Stimulated activated effector memory CD8-positive, alpha-beta T cell treated with anti-CD3 and anti-CD28 coated beads, Interleukin-12 subunit alpha, Interleukin-12 subunit beta, amount 100 ng/mL, for 72 hours (primary cell): ENCODE measurements around the gene PGC.

ENCODE experiments used
- ATAC-seq: fragments of 150-1000 bp; cut with Tn5 transposase; 2 replicates; pipeline ENCODE4 v1.10.0; 2021
- DNase-seq, 2 donors: peaks; one replicate each; pipeline ENCODE4 v3.0.0; 2021 to 2022; ENCODE audit warnings: low spot score in 2 of 2
- H3K27ac Mint-ChIP-seq: one replicate; pipeline ENCODE4 v1.8.0; 2022; ENCODE audit warnings: mild to moderate bottlenecking, mixed read lengths
- H3K36me3 Mint-ChIP-seq: one replicate; pipeline ENCODE4 v1.8.0; 2022; ENCODE audit warnings: mild to moderate bottlenecking, mixed read lengths
- H3K4me1 Mint-ChIP-seq: one replicate; pipeline ENCODE4 v1.8.0; 2022; ENCODE audit warnings: mixed read lengths
- H3K4me3 Mint-ChIP-seq: one replicate; pipeline ENCODE4 v1.8.0; 2022; ENCODE audit warnings: mild to moderate bottlenecking, mixed read lengths
- H3K9me3 Mint-ChIP-seq: one replicate; pipeline ENCODE4 v1.8.0; 2022; ENCODE audit warnings: mixed read lengths

Gene PGC

GRCh38 chr6:41731561-41732086 lies 15.6 kb downstream of the PGC start:
- peaks cover 66% of the 10 kb centered on the region for H3K4me1 Mint-ChIP-seq
- DNase-seq (no peak), ATAC-seq (no peak)
- H3K9me3 Mint-ChIP-seq: no peaks in the 10 kb centered on the region
- H3K27ac Mint-ChIP-seq: no peak overlapping the region
- H3K36me3 Mint-ChIP-seq: peaks cover 13% of the 10 kb centered on the region
- peak overlapping the region; percentile 51 for H3K4me3 Mint-ChIP-seq

GRCh38 chr6:41730531-41731436 lies 16.4 kb downstream of the PGC start:
- ATAC-seq (no peak), DNase-seq (no peak)
- H3K4me1 Mint-ChIP-seq: peaks cover 66% of the 10 kb centered on the region
- H3K27ac Mint-ChIP-seq: peak overlapping the region; percentile 23
- no peaks in the 10 kb centered on the region for H3K9me3 Mint-ChIP-seq
- peaks cover 13% of the 10 kb centered on the region for H3K36me3 Mint-ChIP-seq
- H3K4me3 Mint-ChIP-seq: peak overlapping the region; percentile 51

GRCh38 chr6:41729624-41730023 lies 17.6 kb downstream of the PGC start:
- H3K4me3 Mint-ChIP-seq: no peak overlapping the region
- peaks cover 13% of the 10 kb centered on the region for H3K36me3 Mint-ChIP-seq
- H3K4me1 Mint-ChIP-seq: peaks cover 66% of the 10 kb centered on the region
- H3K9me3 Mint-ChIP-seq: no peaks in the 10 kb centered on the region
- no peak for DNase-seq
- H3K27ac Mint-ChIP-seq: no peak overlapping the region
- no peak for ATAC-seq

GRCh38 chr6:41728954-41729353 lies 18.2 kb downstream of the PGC start:
- Mint-ChIP-seq H3K4me3 (peak overlapping the region; percentile 42), H3K4me1 (peaks cover 72% of the 10 kb centered on the region), H3K36me3 (peaks cover 13% of the 10 kb centered on the region), H3K9me3 (no peaks in the 10 kb centered on the region), H3K27ac (peak overlapping the region; percentile 89)
- ATAC-seq: no peak
- DNase-seq: no peak

- Mint-ChIP-seq H3K27ac (peak overlapping the region; percentile 89), H3K4me1 (peaks cover 74% of the 10 kb centered on the region), H3K36me3 (peaks cover 13% of the 10 kb centered on the region), H3K9me3 (no peaks in the 10 kb centered on the region), H3K4me3 (peak overlapping the region; percentile 42)
- DNase-seq (no peak), ATAC-seq (no peak)
These were observed 18.9 kb downstream of the PGC start for GRCh38 chr6:41728073-41728936.

GRCh38 chr6:41727705-41728072 lies 19.5 kb downstream of the PGC start:
- H3K9me3 Mint-ChIP-seq: no peaks in the 10 kb centered on the region
- peak overlapping the region; percentile 42 for H3K4me3 Mint-ChIP-seq
- ATAC-seq (no peak), DNase-seq (no peak)
- peaks cover 9% of the 10 kb centered on the region for H3K36me3 Mint-ChIP-seq
- peak overlapping the region; percentile 89 for H3K27ac Mint-ChIP-seq
- H3K4me1 Mint-ChIP-seq: peaks cover 68% of the 10 kb centered on the region

GRCh38 chr6:41726876-41727275 lies 20.3 kb downstream of the PGC start:
- DNase-seq (no peak), ATAC-seq (peak; percentile 38)
- H3K9me3 Mint-ChIP-seq: no peaks in the 10 kb centered on the region
- H3K36me3 Mint-ChIP-seq: peaks cover 6% of the 10 kb centered on the region
- peak overlapping the region; percentile 46 for H3K4me3 Mint-ChIP-seq
- H3K27ac Mint-ChIP-seq: peak overlapping the region; percentile 89
- peaks cover 62% of the 10 kb centered on the region for H3K4me1 Mint-ChIP-seq

- peak overlapping the region; percentile 82 for H3K27ac Mint-ChIP-seq
- H3K4me1 Mint-ChIP-seq: peaks cover 59% of the 10 kb centered on the region
- H3K36me3 Mint-ChIP-seq: peaks cover 6% of the 10 kb centered on the region
- no peak for ATAC-seq
- H3K9me3 Mint-ChIP-seq: no peaks in the 10 kb centered on the region
- DNase-seq: no peak
- peak overlapping the region; percentile 21 for H3K4me3 Mint-ChIP-seq
These were observed 22.4 kb downstream of the PGC start for GRCh38 chr6:41724586-41725501.

- H3K4me1 Mint-ChIP-seq: peaks cover 54% of the 10 kb centered on the region
- ATAC-seq (no peak), DNase-seq (no peak)
- peak overlapping the region; percentile 82 for H3K27ac Mint-ChIP-seq
- no peaks in the 10 kb centered on the region for H3K9me3 Mint-ChIP-seq
- peak overlapping the region; percentile 21 for H3K4me3 Mint-ChIP-seq
- H3K36me3 Mint-ChIP-seq: peaks cover 6% of the 10 kb centered on the region
These were observed 23.0 kb downstream of the PGC start for GRCh38 chr6:41724228-41724580.

- DNase-seq: no peak
- peaks cover 6% of the 10 kb centered on the region for H3K36me3 Mint-ChIP-seq
- H3K4me3 Mint-ChIP-seq: peak overlapping the region; percentile 21
- H3K9me3 Mint-ChIP-seq: no peaks in the 10 kb centered on the region
- peaks cover 49% of the 10 kb centered on the region for H3K4me1 Mint-ChIP-seq
- H3K27ac Mint-ChIP-seq: peak overlapping the region; percentile 82
- peak; percentile 71 for ATAC-seq
These were observed 23.5 kb downstream of the PGC start for GRCh38 chr6:41723530-41724227.

- H3K27ac Mint-ChIP-seq: peak overlapping the region; percentile 21
- peaks cover 42% of the 10 kb centered on the region for H3K4me1 Mint-ChIP-seq
- ATAC-seq (no peak), DNase-seq (no peak)
- no peak overlapping the region for H3K4me3 Mint-ChIP-seq
- peaks cover 6% of the 10 kb centered on the region for H3K36me3 Mint-ChIP-seq
- H3K9me3 Mint-ChIP-seq: no peaks in the 10 kb centered on the region
These were observed 24.1 kb downstream of the PGC start for GRCh38 chr6:41722969-41723529.

GRCh38 chr6:41721414-41721813 lies 25.8 kb downstream of the PGC start:
- H3K9me3 Mint-ChIP-seq: no peaks in the 10 kb centered on the region
- no peaks in the 10 kb centered on the region for H3K36me3 Mint-ChIP-seq
- ATAC-seq: no peak
- H3K4me1 Mint-ChIP-seq: peaks cover 44% of the 10 kb centered on the region
- no peak for DNase-seq
- H3K27ac Mint-ChIP-seq: peak overlapping the region; percentile 70
- H3K4me3 Mint-ChIP-seq: no peak overlapping the region

- ATAC-seq (no peak), DNase-seq (no peak)
- H3K9me3 Mint-ChIP-seq: no peaks in the 10 kb centered on the region
- peaks cover 50% of the 10 kb centered on the region for H3K4me1 Mint-ChIP-seq
- no peaks in the 10 kb centered on the region for H3K36me3 Mint-ChIP-seq
- peak overlapping the region; percentile 70 for H3K27ac Mint-ChIP-seq
- H3K4me3 Mint-ChIP-seq: no peak overlapping the region
These were observed 26.4 kb downstream of the PGC start for GRCh38 chr6:41720783-41721182.

- no peak for DNase-seq
- no peaks in the 10 kb centered on the region for H3K36me3 Mint-ChIP-seq
- peaks cover 54% of the 10 kb centered on the region for H3K4me1 Mint-ChIP-seq
- H3K27ac Mint-ChIP-seq: peak overlapping the region; percentile 33
- H3K9me3 Mint-ChIP-seq: no peaks in the 10 kb centered on the region
- no peak for ATAC-seq
- no peak overlapping the region for H3K4me3 Mint-ChIP-seq
These were observed 27.0 kb downstream of the PGC start for GRCh38 chr6:41720262-41720620.
